Gastrocnemius medialis (tissue), 4 donors: ENCODE measurements around the gene SLC6A20.

Source experiments
- POLR2A ChIP-seq, 2 donors: fragments of 450-650 bp; IDR thresholded peaks; one replicate each; pipeline ENCODE4 v1.6.1; 2017; ENCODE audit warnings: antibody characterized with exemption in 2 of 2, mild to moderate bottlenecking in 2 of 2, moderate library complexity in 2 of 2
- TF ChIP-seq, protein P1 (sequence below), 5 experiments: fragments of 450-650 bp in 3 of 5; fragments of 200-600 bp in 2 of 5; sonication (generic) in 2 of 5; IDR thresholded peaks in 4 of 5; conservative IDR thresholded peaks in 1 of 5; 1 replicate in 4 of 5; 2 replicates in 1 of 5; pipeline ENCODE4 v1.5.1; 2016 to 2019; ENCODE audit warnings: antibody characterized with exemption in 5 of 5, mild to moderate bottlenecking in 3 of 5, moderate library complexity in 3 of 5

DNA sequence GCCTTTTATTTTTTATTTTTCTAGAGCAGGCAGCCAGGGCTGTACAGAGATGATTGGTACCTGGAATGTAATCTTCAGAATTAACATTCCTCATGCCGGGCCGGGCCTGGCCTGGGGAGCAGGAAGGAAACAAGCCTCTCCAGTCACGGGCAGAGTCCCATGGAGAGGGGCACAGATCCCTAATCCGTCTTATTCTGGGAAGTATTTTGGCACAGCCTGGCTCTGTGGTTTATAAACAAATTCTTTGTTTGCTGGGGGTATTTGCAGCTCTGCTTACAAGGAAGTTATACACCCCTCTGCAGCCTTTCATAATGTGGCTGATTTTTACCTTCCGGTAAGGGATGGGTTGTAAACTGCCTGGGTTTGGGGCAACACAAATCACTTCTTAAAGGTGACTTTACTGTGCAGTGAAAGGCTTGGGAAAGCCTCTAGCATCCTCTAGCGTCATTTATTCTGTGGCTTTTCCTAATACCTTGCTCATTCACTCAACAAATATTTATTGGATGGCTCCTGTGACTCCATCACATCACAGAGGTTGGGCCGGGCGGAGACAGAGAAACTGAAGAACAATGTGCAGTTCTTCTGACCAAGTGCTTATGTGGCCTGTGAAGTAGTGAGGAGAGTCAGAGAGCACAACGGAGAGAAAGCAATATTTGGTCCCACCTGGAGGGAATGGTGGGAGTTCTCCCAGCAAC, 2.7 kb downstream of the SLC6A20 start:
- TF ChIP-seq, protein P1, sequence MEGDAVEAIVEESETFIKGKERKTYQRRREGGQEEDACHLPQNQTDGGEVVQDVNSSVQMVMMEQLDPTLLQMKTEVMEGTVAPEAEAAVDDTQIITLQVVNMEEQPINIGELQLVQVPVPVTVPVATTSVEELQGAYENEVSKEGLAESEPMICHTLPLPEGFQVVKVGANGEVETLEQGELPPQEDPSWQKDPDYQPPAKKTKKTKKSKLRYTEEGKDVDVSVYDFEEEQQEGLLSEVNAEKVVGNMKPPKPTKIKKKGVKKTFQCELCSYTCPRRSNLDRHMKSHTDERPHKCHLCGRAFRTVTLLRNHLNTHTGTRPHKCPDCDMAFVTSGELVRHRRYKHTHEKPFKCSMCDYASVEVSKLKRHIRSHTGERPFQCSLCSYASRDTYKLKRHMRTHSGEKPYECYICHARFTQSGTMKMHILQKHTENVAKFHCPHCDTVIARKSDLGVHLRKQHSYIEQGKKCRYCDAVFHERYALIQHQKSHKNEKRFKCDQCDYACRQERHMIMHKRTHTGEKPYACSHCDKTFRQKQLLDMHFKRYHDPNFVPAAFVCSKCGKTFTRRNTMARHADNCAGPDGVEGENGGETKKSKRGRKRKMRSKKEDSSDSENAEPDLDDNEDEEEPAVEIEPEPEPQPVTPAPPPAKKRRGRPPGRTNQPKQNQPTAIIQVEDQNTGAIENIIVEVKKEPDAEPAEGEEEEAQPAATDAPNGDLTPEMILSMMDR (IDR thresholded peaks at IDR 0.05 in 4 of 5, conservative IDR thresholded peaks at IDR 0.05 in 1 of 5) = no peak
- TF ChIP-seq POLR2A (IDR thresholded peaks at IDR 0.05) = no peak
